GOT3 (cell line): ENCODE data around the gene ASCL5.

Source experiments
- DNase-seq: peaks from one replicate; lab custom pipeline; 2025; ENCODE audit warnings: mixed read lengths; lab: John Stamatoyannopoulos, UW

ASCL5 gene

GRCh38 chr1:201111156-201111555 lies 15.8 kb downstream of the ASCL5 start:
- DNase-seq, result no peak

- no peak for DNase-seq
These were observed 16.4 kb downstream of the ASCL5 start for GRCh38 chr1:201110616-201111015.

GRCh38 chr1:201110138-201110537 lies 16.8 kb downstream of the ASCL5 start:
- DNase-seq, result no peak

GRCh38 chr1:201109651-201110050 lies 17.3 kb downstream of the ASCL5 start:
- DNase-seq, result no peak

GRCh38 chr1:201108614-201109013 lies 18.4 kb downstream of the ASCL5 start:
- DNase-seq, result no peak

- no peak for DNase-seq
These were observed 21.3 kb downstream of the ASCL5 start for GRCh38 chr1:201105688-201106087.

GRCh38 chr1:201104141-201104540 lies 22.8 kb downstream of the ASCL5 start:
- DNase-seq, result no peak

- DNase-seq, result no peak
These were observed 23.3 kb downstream of the ASCL5 start for GRCh38 chr1:201103666-201104065.

GRCh38 chr1:201100169-201100930 lies 26.6 kb downstream of the ASCL5 start:
- no peak for DNase-seq

GRCh38 chr1:201098992-201099677 lies 27.8 kb downstream of the ASCL5 start:
- DNase-seq, result no peak

GRCh38 chr1:201096977-201097856 lies 29.8 kb downstream of the ASCL5 start:
- no peak for DNase-seq

- DNase-seq, result no peak
These were observed 30.9 kb downstream of the ASCL5 start for GRCh38 chr1:201096041-201096461.

GRCh38 chr1:201095581-201095980 lies 31.4 kb downstream of the ASCL5 start:
- no peak for DNase-seq

GRCh38 chr1:201094832-201095231 lies 32.2 kb downstream of the ASCL5 start:
- DNase-seq, result no peak

GRCh38 chr1:201093962-201094361 lies 33.0 kb downstream of the ASCL5 start:
- DNase-seq, result no peak

GRCh38 chr1:201093561-201093960 lies 33.4 kb downstream of the ASCL5 start:
- no peak for DNase-seq

- DNase-seq, result no peak
These were observed 34.2 kb downstream of the ASCL5 start for GRCh38 chr1:201092738-201093137.

- no peak for DNase-seq
These were observed 35.7 kb downstream of the ASCL5 start for GRCh38 chr1:201091256-201091655.

GRCh38 chr1:201090541-201090940 lies 36.4 kb downstream of the ASCL5 start:
- DNase-seq, result no peak

GRCh38 chr1:201089596-201089995 lies 37.4 kb downstream of the ASCL5 start:
- no peak for DNase-seq

GRCh38 chr1:201088901-201089525 lies 38.0 kb downstream of the ASCL5 start:
- no peak for DNase-seq

- no peak for DNase-seq
These were observed 38.6 kb downstream of the ASCL5 start for GRCh38 chr1:201088395-201088794.
